Glomerular visceral epithelial cell (primary cell): ENCODE measurements around the gene TAS2R1.
A peak's percentile ranks its signal among the peaks of the same experiment; 100 is the strongest.
"Not testable (repeated sequence)": the region's sequence is repeated elsewhere in the genome, so short reads cannot be mapped to it uniquely, and the experiment has no call there.

Source experiments
- DNase-seq: peaks from one replicate; pipeline ENCODE4 v3.0.0-alpha.2; 2016; ENCODE audit errors: extremely low spot score

The TAS2R1 gene

GRCh38 chr5:9622971-9623421 lies 7.2 kb downstream of the TAS2R1 start:
- peak; percentile 72 for DNase-seq

DNA sequence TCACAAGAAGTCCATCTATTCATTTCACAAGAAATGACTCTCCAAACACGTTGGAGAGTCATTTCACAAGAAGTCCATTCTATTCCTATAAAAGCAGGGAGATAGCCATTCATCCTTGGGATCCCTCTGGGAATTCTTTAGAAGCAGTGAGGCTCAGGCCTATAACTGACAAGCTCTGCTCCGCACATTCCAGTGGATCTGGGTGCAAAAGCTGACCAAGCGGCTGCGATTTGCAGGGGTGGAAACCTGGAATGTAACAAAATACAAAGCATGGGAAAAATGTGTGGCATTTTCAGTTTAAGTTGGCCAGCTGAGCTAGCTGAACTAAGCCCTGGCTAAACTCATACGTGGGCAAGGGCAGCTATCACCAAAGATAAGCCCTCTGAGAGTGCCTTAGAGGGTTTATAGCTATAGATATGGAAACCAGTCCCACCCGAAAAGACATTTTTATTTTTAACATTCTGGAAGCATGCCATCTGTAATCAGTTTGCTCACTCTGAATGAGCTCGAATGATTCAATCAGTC lies 8.7 kb downstream of the TAS2R1 start:
- peak; percentile 59 for DNase-seq

- no peak for DNase-seq
These were observed 10.6 kb downstream of the TAS2R1 start for GRCh38 chr5:9619331-9620092.

GRCh38 chr5:9617739-9618504 lies 12.2 kb downstream of the TAS2R1 start:
- DNase-seq = no peak

GRCh38 chr5:9617221-9617620 lies 12.9 kb downstream of the TAS2R1 start:
- DNase-seq = no peak

DNA sequence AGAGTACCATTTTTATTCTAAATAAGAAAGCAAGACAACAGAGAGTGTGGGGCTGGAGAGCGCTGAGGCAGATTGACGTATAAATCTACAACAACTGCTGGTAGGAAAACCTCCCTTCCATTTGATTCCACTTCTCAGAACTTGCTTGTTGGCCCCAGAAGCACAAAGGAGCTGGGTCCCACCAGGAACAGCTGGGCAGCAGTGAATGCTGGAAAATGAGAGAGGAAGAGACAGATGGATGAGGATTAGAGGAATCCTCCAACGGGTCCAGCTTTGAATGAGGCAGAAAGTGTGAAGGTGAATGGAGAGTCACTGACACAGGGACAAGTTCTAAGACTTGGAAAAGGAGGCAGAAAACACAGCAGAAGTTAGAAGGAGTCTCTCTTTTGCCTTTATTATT lies 14.8 kb downstream of the TAS2R1 start:
- DNase-seq = no peak

- DNase-seq = no peak
These were observed 16.8 kb downstream of the TAS2R1 start for GRCh38 chr5:9613360-9613759.

- no peak for DNase-seq
These were observed 19.2 kb downstream of the TAS2R1 start for GRCh38 chr5:9610969-9611368.

GRCh38 chr5:9610364-9610763 lies 19.8 kb downstream of the TAS2R1 start:
- DNase-seq = no peak

DNA sequence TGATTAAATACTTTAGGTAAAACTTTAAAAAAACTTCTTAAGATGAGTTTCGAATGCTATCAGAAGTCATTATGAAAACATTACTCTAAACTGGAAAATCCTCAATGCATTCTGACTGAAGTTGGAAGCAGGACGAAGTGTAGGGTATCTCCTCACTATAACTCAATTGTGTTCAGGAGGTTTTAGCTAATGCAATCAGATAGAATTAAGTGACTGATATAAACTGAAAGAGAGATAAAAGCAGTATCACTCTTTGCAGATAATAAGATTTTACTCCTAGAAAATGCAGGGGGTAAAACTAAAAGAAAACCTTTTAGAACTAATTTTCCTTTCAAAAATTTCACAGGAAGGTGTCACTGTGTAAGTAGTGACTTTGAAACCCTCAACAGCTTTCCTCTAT lies 22.1 kb downstream of the TAS2R1 start:
- DNase-seq = no peak

- DNase-seq = no peak
These were observed 24.9 kb downstream of the TAS2R1 start for GRCh38 chr5:9605041-9605838.

DNA sequence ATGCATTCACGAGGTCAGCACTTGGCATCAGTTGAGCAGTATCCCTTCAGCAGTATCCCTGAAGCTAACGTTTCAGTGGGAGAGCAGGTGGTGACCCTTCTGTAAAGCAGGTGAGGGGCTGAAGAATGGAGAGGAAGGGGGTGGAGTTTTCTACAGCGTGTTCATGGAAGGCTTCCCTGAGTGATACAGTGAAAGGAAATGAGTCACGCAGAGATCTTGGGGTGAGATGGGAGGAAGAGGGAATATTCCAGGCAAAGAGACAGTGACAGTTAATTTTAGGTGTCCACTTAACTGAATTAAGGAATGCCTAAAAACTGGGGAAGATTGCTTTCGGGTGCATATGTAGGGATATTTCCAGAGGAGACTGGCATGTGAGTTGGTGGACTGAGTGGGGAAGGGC lies 25.7 kb downstream of the TAS2R1 start:
- DNase-seq = no peak

- DNase-seq = no peak
These were observed 29.0 kb downstream of the TAS2R1 start for GRCh38 chr5:9601055-9601739.

GRCh38 chr5:9599391-9599790 lies 30.8 kb downstream of the TAS2R1 start:
- DNase-seq = no peak

DNA sequence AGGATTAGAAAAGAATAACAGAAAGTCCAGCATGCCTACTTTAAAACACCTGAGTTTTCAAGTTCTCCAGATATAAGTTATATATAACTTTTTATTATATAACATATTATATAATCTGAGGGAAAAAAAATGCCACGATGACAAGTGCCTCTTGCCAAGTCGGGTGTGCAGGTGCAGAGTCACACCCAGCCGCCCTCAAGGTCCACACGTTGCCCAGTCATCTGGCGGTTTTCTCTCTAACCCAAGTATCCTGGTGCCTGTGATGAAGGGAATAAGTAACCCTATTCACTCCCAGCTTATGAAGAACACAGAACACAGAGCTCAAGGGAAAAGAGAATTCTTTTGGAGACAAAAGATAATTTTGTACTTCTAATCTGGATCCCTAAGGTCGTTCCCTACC lies 31.8 kb downstream of the TAS2R1 start:
- not testable (repeated sequence) for DNase-seq

- not testable (repeated sequence) for DNase-seq
These were observed 32.8 kb downstream of the TAS2R1 start for GRCh38 chr5:9597322-9597721.

- DNase-seq = no peak
These were observed 33.3 kb downstream of the TAS2R1 start for GRCh38 chr5:9596824-9597223.

- no peak for DNase-seq
These were observed 33.9 kb downstream of the TAS2R1 start for GRCh38 chr5:9596171-9596780.

- DNase-seq = no peak
These were observed 35.2 kb downstream of the TAS2R1 start for GRCh38 chr5:9594913-9595312.

- no peak for DNase-seq
These were observed 40.9 kb downstream of the TAS2R1 start for GRCh38 chr5:9589049-9589835.
